ENCODE results near the gene TGM5.

GRCh38 chr15:43244092-43244491 is 22.6 kb downstream of the TGM5 start:
- TF ChIP-seq PAX5 (IDR thresholded peaks at IDR 0.05; ENCODE audit: insufficient read depth, low read length, severe bottlenecking) (no peak), POLR2AphosphoS5 (IDR thresholded peaks at IDR 0.05; ENCODE audit: low read depth, low read length) (no peak)

Data from GM12891 (cell line).